Upper lobe of right lung (tissue), 1 donor: ENCODE data around the gene CX3CL1. TPM values are rescaled to one million over a fixed set of nuclear protein-coding genes. Genes with fewer than 3 reads are reported as not detected.
"Not testable (repeated sequence)": the region's sequence is repeated elsewhere in the genome, so short reads cannot be mapped to it uniquely, and the experiment has no call there.

Experiments
- ATAC-seq: fragments of 200-7000 bp; cut with Tn5 transposase; one replicate; pipeline ENCODE4 v1.9.1; 2020; ENCODE audit warnings: mild to moderate bottlenecking, moderate library complexity
- DNase-seq: peaks from one replicate; pipeline ENCODE4 v3.0.0-alpha.2; 2020
- H3K27ac ChIP-seq: fragments of 200-600 bp; one replicate; pipeline ENCODE4 v1.8.0; 2022
- H3K27me3 ChIP-seq: fragments of 200-600 bp; one replicate; pipeline ENCODE4 v1.8.0; 2022; ENCODE audit warnings: mild to moderate bottlenecking
- H3K36me3 ChIP-seq: fragments of 200-600 bp; one replicate; pipeline ENCODE4 v1.8.0; 2022
- H3K4me1 ChIP-seq: fragments of 200-600 bp; one replicate; pipeline ENCODE4 v1.8.0; 2022
- H3K4me3 ChIP-seq: fragments of 200-600 bp; one replicate; pipeline ENCODE4 v1.8.0; 2022; ENCODE audit warnings: mild to moderate bottlenecking
- H3K9me3 ChIP-seq: fragments of 200-600 bp; one replicate; pipeline ENCODE4 v1.8.0; 2022
- intact Hi-C: fragments of 100-400 bp; cut with DNase I; formaldehyde crosslinking; loops from one replicate; pipeline ENCODE4 v1.11.0; 2022
- total RNA-seq: library from RNA; stranded (reverse); fragmentation: NEBNext Ultra II Directional; extraction: Animal tissue kit (Norgen Biotek cat#: 25700); gene quantifications from one replicate; pipeline ENCODE4 v1.2.1, GENCODE V29; 2021
- TF ChIP-seq, protein P1 (sequence below): fragments of 200-600 bp; IDR thresholded peaks from one replicate; pipeline ENCODE4 v1.8.0; 2022; ENCODE audit warnings: antibody characterized with exemption
- donor health status: DM: no; HTN: yes; CAD: no; lungs with severe emphysema.

The CX3CL1 gene
- total RNA-seq, 1 donor from 2014 or later: 47.5 TPM

DNA sequence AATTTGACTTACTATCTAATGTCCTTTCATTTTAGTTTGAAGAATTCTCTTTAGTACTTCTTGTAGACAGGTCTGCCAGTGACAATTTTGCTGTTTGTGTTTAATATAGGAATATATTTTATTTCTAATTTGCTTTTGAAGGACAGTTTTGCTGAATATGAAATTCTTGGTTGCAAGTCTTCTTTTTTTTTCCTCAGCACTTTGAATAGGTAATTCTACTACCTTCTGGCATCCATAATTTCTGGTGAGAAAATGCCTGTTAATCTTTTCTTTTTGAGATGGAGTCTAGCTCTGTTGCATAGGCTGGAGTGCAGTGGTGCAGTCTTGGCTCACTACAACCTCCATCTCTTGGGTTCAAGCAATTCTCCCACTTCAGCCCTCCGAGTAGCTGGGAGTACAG is 38.9 kb upstream of the CX3CL1 start:
- no peak overlapping the region for H3K27ac ChIP-seq
- H3K36me3 ChIP-seq: no peaks in the 10 kb centered on the region
- H3K4me3 ChIP-seq: no peak overlapping the region
- ATAC-seq (no peak), DNase-seq (no peak)
- H3K27me3 ChIP-seq: no peaks in the 10 kb centered on the region
- intact Hi-C loops: no loop called here
- H3K9me3 ChIP-seq: no peaks in the 10 kb centered on the region
- H3K4me1 ChIP-seq: no peaks in the 10 kb centered on the region
- TF ChIP-seq, protein P1, sequence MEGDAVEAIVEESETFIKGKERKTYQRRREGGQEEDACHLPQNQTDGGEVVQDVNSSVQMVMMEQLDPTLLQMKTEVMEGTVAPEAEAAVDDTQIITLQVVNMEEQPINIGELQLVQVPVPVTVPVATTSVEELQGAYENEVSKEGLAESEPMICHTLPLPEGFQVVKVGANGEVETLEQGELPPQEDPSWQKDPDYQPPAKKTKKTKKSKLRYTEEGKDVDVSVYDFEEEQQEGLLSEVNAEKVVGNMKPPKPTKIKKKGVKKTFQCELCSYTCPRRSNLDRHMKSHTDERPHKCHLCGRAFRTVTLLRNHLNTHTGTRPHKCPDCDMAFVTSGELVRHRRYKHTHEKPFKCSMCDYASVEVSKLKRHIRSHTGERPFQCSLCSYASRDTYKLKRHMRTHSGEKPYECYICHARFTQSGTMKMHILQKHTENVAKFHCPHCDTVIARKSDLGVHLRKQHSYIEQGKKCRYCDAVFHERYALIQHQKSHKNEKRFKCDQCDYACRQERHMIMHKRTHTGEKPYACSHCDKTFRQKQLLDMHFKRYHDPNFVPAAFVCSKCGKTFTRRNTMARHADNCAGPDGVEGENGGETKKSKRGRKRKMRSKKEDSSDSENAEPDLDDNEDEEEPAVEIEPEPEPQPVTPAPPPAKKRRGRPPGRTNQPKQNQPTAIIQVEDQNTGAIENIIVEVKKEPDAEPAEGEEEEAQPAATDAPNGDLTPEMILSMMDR: no peak

DNA sequence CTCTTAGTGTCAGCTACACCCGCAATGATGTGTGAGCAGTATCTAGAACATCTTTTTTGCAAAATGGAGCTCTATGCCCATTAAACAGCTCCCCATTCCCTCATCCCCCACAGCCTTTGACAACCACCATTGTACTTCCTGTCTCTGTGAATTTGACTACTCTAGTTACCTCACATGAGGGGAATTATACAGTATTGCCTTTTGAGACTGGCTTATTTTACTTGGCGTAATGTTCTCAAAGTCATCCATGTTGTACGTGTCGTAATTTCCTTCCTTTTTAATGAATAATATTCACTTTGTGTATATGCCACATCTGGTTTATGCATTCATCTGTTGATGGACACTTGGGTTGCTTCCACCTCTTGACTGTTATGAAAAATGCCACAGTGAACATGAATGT is 36.9 kb upstream of the CX3CL1 start:
- Histone ChIP-seq H3K9me3 (no peaks in the 10 kb centered on the region), H3K36me3 (no peaks in the 10 kb centered on the region), H3K4me1 (peaks cover 2% of the 10 kb centered on the region), H3K27me3 (no peaks in the 10 kb centered on the region), H3K27ac (no peak overlapping the region), H3K4me3 (no peak overlapping the region)
- TF ChIP-seq, protein P1: no peak
- DNase-seq (no peak), ATAC-seq (no peak)
- intact Hi-C loops: no loop called here

DNA sequence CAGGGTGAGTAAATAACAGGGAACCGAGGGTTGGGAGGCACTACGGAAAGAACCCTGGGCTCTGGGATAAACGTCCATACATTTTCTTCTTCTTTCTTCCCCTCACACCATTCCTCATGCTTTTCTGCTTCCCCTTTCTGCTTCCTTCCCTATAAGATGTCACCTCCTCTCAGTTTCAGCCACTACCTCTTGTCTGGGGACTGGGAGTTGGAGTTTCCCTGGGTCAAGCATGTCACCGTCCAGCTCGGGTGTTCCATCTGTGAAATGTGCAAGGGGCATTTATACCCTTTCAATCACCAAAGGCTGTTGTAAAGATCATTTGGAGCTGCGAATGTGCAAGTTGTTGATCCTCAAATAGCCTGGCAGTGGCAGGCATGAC is 31.2 kb upstream of the CX3CL1 start:
- DNase-seq (no peak), ATAC-seq (peak; percentile 44)
- Histone ChIP-seq H3K27ac (no peak overlapping the region), H3K4me1 (peaks cover 19% of the 10 kb centered on the region), H3K27me3 (no peaks in the 10 kb centered on the region), H3K36me3 (no peaks in the 10 kb centered on the region), H3K9me3 (no peaks in the 10 kb centered on the region), H3K4me3 (no peak overlapping the region)
- intact Hi-C loops: no loop called here
- TF ChIP-seq, protein P1: no peak

DNA sequence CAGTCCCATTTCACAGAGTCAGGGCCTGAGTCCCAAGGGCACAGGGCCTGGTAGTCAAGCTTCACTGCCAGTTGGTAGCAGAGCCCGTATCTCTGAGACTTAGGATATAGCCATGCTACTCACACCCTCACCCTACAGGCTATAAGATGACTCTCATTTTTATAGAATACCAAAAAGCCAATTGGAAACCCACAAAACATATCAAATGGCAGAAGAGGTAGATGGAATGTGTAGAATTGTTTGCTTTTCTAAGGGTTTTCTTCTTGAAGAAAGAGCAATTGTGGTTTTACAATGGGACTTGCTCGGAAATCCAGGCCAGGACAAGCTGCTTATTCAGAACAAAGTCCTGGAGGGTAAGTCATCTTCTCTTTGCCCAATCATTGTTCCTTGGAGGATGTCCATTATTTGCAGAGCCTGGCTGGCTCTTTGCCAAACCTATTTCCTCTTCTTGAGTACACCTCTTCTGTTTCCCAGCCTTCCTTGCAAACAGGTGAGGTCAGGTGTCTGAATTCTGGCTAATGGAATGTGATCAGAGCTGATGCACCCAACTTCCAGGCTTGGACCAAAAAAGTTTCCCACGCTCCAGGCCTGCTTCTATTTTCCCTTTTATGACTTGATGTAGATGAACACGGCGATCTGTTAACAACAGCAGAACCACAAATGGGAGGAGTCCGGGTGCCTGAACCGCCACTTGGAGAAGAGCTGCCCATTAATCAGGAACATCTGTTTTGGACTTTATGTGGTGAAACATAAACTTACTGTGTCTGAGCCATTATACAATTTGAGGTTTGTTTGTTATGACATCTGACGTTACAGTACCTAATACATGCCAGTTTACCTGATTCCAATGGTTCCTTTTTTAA is 30.6 kb upstream of the CX3CL1 start:
- ATAC-seq: peak; percentile 75
- H3K27me3 ChIP-seq: no peaks in the 10 kb centered on the region
- intact Hi-C loops: no loop called here
- no peak for DNase-seq
- no peak overlapping the region for H3K4me3 ChIP-seq
- TF ChIP-seq, protein P1: no peak
- H3K36me3 ChIP-seq: no peaks in the 10 kb centered on the region
- no peaks in the 10 kb centered on the region for H3K9me3 ChIP-seq
- no peak overlapping the region for H3K27ac ChIP-seq
- peaks cover 19% of the 10 kb centered on the region for H3K4me1 ChIP-seq

DNA sequence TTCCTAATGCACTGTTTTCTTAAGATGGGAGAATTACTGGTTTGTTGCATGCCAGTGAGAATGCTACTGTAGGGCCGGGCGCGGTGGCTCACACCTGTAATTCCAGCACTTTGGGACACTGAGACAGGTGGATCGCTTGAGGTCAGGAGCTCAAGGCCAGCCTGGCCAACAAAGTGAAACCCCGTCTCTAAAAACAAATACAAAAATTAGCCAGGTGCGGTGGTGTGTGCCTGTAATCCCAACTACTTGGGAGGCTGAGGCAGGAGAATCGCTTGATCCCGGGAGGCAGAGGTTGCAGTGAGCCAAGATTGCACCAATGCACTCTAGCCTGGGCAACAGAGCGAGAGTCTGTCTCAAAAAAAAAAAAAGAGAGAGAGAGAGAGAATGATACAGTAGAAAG is 29.7 kb upstream of the CX3CL1 start:
- H3K27ac ChIP-seq, H3K9me3 ChIP-seq, H3K27me3 ChIP-seq, ATAC-seq, intact Hi-C loops, H3K36me3 ChIP-seq, DNase-seq, H3K4me3 ChIP-seq: not testable (repeated sequence)
- H3K4me1 ChIP-seq: peaks cover 19% of the 10 kb centered on the region

DNA sequence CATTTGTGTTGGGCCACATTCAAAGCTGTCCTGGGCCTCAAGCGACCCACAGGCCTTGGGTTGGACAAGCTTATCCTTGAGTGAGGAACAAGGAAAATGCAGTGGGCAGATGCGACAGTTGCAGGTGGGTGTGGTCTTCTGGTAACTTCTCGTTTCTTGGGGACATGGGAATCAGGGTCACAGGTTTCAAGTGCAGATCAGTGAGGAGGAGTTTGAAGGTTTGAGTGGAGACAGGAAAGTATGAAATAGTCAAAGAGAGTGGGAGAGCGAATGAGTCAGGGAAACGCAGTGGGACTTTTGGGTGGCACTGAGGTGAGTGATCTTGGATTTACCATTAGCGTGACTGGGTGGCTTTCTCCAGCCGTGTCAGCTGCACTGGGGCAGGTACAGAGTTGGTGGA is 29.1 kb upstream of the CX3CL1 start:
- DNase-seq (no peak), ATAC-seq (peak; percentile 74)
- TF ChIP-seq, protein P1: no peak
- intact Hi-C loops: no loop called here
- Histone ChIP-seq H3K9me3 (no peaks in the 10 kb centered on the region), H3K36me3 (no peaks in the 10 kb centered on the region), H3K4me1 (peaks cover 19% of the 10 kb centered on the region), H3K27me3 (no peaks in the 10 kb centered on the region), H3K4me3 (no peak overlapping the region), H3K27ac (no peak overlapping the region)

DNA sequence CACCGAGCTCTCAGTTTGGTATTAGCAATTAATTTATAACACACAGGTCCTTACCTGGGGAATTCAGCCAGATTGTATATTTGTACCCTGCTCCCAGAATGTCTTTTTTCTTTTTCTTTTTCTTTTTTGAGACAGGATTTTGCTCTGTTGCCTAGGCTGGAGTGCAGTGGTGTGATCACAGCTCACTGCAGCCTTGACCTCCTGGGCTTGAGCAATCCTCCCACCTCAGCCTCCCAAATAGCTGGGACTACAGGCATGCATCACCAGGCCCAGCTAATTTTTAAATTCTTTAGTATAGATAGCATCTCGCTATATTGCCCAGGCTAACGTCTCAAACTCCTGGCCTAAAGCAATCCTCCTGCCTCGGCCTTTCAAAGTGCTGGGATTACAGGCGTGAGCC is 28.2 kb upstream of the CX3CL1 start:
- H3K4me1 ChIP-seq: peaks cover 19% of the 10 kb centered on the region
- H3K9me3 ChIP-seq, H3K36me3 ChIP-seq, H3K4me3 ChIP-seq, intact Hi-C loops, H3K27me3 ChIP-seq, ATAC-seq, H3K27ac ChIP-seq, DNase-seq: not testable (repeated sequence)
